Naive thymus-derived CD4-positive, alpha-beta T cell (primary cell): ENCODE results near the gene ANKS6. TPM values are rescaled to one million over a fixed set of nuclear protein-coding genes. Genes with fewer than 3 reads are reported as not detected.
A peak's percentile ranks its signal among the peaks of the same experiment; 100 is the strongest.

Experiments
- ATAC-seq: fragments of 150-1000 bp; cut with Tn5 transposase; 2 replicates; pipeline ENCODE4 v1.10.0; 2021; ENCODE audit warnings: mild to moderate bottlenecking, moderate library complexity
- CTCF ChIA-PET: fragments of 350-600 bp; sonication (Branson Sonifier 250); formaldehyde crosslinking; loops from one replicate; lab custom pipeline; 2021; ENCODE audit warnings: antibody characterized with exemption; lab: Charles Lee
- POLR2A ChIA-PET: fragments of 350-600 bp; sonication (Branson Sonifier 250); formaldehyde crosslinking; loops from one replicate; lab custom pipeline; 2021; ENCODE audit warnings: antibody characterized with exemption, inconsistent platforms; lab: Charles Lee
- DNase-seq, 9 donors: peaks; one replicate each; pipeline versions ENCODE4 v3.0.0 to v3.0.0-alpha.2; 2020 to 2022; ENCODE audit warnings: mixed read lengths in 1 of 9
- H3K27ac ChIP-seq: one replicate; pipeline ENCODE4 v1.7.0; 2013; ENCODE audit warnings: mild to moderate bottlenecking, low read depth, low read length, moderate library complexity
- H3K27me3 ChIP-seq, 2 donors: one replicate each; pipeline ENCODE4 v1.7.0; 2013; ENCODE audit warnings: low read length in 2 of 2, mild to moderate bottlenecking in 2 of 2, moderate library complexity in 2 of 2; ENCODE audit not compliant: control insufficient read depth in 2 of 2, insufficient read depth in 2 of 2
- H3K36me3 ChIP-seq, 3 experiments: 1 replicate in 2 of 3; 2 replicates in 1 of 3; pipeline ENCODE4 v1.7.0; 2013; ENCODE audit warnings: low read length in 3 of 3, mild to moderate bottlenecking in 3 of 3, moderate library complexity in 1 of 3; ENCODE audit not compliant: insufficient read depth in 3 of 3, control insufficient read depth in 2 of 3
- H3K4me1 ChIP-seq, 2 donors: one replicate each; pipeline ENCODE4 v1.7.0; 2013; ENCODE audit warnings: low read length in 2 of 2, mild to moderate bottlenecking in 2 of 2, moderate library complexity in 1 of 2; ENCODE audit not compliant: control insufficient read depth in 2 of 2, insufficient read depth in 2 of 2
- H3K4me3 ChIP-seq: 2 replicates; pipeline ENCODE4 v1.7.0; 2013; ENCODE audit warnings: mild to moderate bottlenecking, low read length
- H3K9me3 ChIP-seq, 3 experiments: 1 replicate in 2 of 3; 2 replicates in 1 of 3; pipeline ENCODE4 v1.7.0; 2013; ENCODE audit warnings: low read length in 3 of 3; ENCODE audit not compliant: control insufficient read depth in 2 of 3
- H3K27ac Mint-ChIP-seq, 9 donors: one replicate each; pipeline ENCODE4 v1.8.0; 2020 to 2022; ENCODE audit warnings: mixed read lengths in 9 of 9, mild to moderate bottlenecking in 8 of 9, moderate library complexity in 5 of 9, inconsistent platforms in 2 of 9
- H3K27me3 Mint-ChIP-seq, 5 donors: one replicate each; pipeline ENCODE4 v1.8.0; 2021 to 2022; ENCODE audit warnings: mixed read lengths in 5 of 5, mild to moderate bottlenecking in 1 of 5
- H3K36me3 Mint-ChIP-seq, 5 donors: one replicate each; pipeline ENCODE4 v1.8.0; 2020 to 2022; ENCODE audit warnings: mixed read lengths in 5 of 5, mild to moderate bottlenecking in 3 of 5, inconsistent platforms in 1 of 5
- H3K4me1 Mint-ChIP-seq, 7 donors: one replicate each; pipeline ENCODE4 v1.8.0; 2020 to 2022; ENCODE audit warnings: mixed read lengths in 7 of 7, mild to moderate bottlenecking in 3 of 7, inconsistent platforms in 1 of 7
- H3K4me3 Mint-ChIP-seq, 10 donors: one replicate each; pipeline ENCODE4 v1.8.0; 2020 to 2022; ENCODE audit warnings: mild to moderate bottlenecking in 10 of 10, mixed read lengths in 10 of 10, moderate library complexity in 6 of 10, inconsistent platforms in 2 of 10
- H3K9me3 Mint-ChIP-seq, 11 donors: one replicate each; pipeline ENCODE4 v1.8.0; 2020 to 2022; ENCODE audit warnings: mixed read lengths in 11 of 11, mild to moderate bottlenecking in 4 of 11, inconsistent platforms in 1 of 11, moderate library complexity in 1 of 11
- intact Hi-C, 2 donors: fragments of 100-400 bp; cut with micrococcal nuclease; formaldehyde crosslinking; loops; one replicate each; pipeline ENCODE4 v1.15.1; 2023
- polyA plus RNA-seq, 2 donors: library from polyadenylated mRNA; unstranded; fragments of 300-500 nt; fragmentation: Illumina TruSeq; gene quantifications; one replicate each; pipeline ENCODE4 v1.2.3, GENCODE V29; 2021
- total RNA-seq, 6 experiments: library from RNA in 5 of 6; stranded (reverse) in 5 of 6; gene quantifications; 1 replicate in 5 of 6; 2 replicates in 1 of 6; pipeline ENCODE4 v1.2.3 and lab custom pipeline; 2021 to 2026

ANKS6 gene
- total and polyA plus RNA-seq, 7 experiments from 2014 or later = 5.0 to 18.4 (median 12.2) TPM

- peaks cover 0 to 47% (median 22%) of the 10 kb centered on the region in 5 donors for H3K36me3 Mint-ChIP-seq
- POLR2A ChIA-PET = no interaction called here
Measured at GRCh38 chr9:98837516-98837915, 41.2 kb upstream of the ANKS6 start.

GRCh38 chr9:98836206-98836605 is 39.9 kb upstream of the ANKS6 start:
- Mint-ChIP-seq H3K9me3 (no peaks in the 10 kb centered on the region), H3K27me3 (no peaks in the 10 kb centered on the region), H3K4me3 (no peak overlapping the region), H3K4me1 (peaks cover 0 to 1% (median 0%) of the 10 kb centered on the region in 7 donors), H3K27ac (no peak overlapping the region), H3K36me3 (peaks cover 0 to 52% (median 28%) of the 10 kb centered on the region in 5 donors)
- H3K4me1 ChIP-seq = no peaks in the 10 kb centered on the region
- ChIA-PET POLR2A (no interaction called here), CTCF (interaction anchor here (1.2 to 1.4 kb wide), 2 partner anchors 11 to 13 kb away, joined by 4 to 5 read pairs; no protein-coding TSS in a partner anchor)
- no peak overlapping the region for H3K27ac ChIP-seq
- no peaks in the 10 kb centered on the region for H3K9me3 ChIP-seq
- H3K4me3 ChIP-seq = no peak overlapping the region
- ATAC-seq (no peak), DNase-seq (no peak)
- intact Hi-C loops = no loop called here
- no peaks in the 10 kb centered on the region for H3K27me3 ChIP-seq
- H3K36me3 ChIP-seq = peaks cover 0 to 42% (median 0%) of the 10 kb centered on the region in 3 experiments

More at GRCh38 chr9:98837516-98837915, 41.2 kb upstream of the ANKS6 start:
- no peak overlapping the region for H3K27ac ChIP-seq
- CTCF ChIA-PET = interaction anchor here (0.5 to 1.4 kb wide), 2 partner anchors 12 to 326 kb away, joined by 5 read pairs; no protein-coding TSS in a partner anchor
- Mint-ChIP-seq H3K9me3 (no peaks in the 10 kb centered on the region), H3K4me3 (no peak overlapping the region), H3K27ac (no peak overlapping the region), H3K4me1 (peaks cover 0 to 1% (median 0%) of the 10 kb centered on the region in 7 donors), H3K27me3 (no peaks in the 10 kb centered on the region)
- no peaks in the 10 kb centered on the region for H3K4me1 ChIP-seq
- peaks cover 0 to 37% (median 0%) of the 10 kb centered on the region in 3 experiments for H3K36me3 ChIP-seq
- no peaks in the 10 kb centered on the region for H3K27me3 ChIP-seq
- H3K4me3 ChIP-seq = no peak overlapping the region
- intact Hi-C loops = no loop called here
- ATAC-seq = no peak
- no peaks in the 10 kb centered on the region for H3K9me3 ChIP-seq
- DNase-seq = no peak

GRCh38 chr9:98834386-98834785 is 38.0 kb upstream of the ANKS6 start:
- ChIA-PET CTCF (no interaction called here), POLR2A (no interaction called here)
- Histone ChIP-seq H3K4me1 (no peaks in the 10 kb centered on the region), H3K4me3 (no peak overlapping the region), H3K9me3 (no peaks in the 10 kb centered on the region), H3K27ac (no peak overlapping the region), H3K36me3 (peaks cover 0 to 38% (median 0%) of the 10 kb centered on the region in 3 experiments), H3K27me3 (no peaks in the 10 kb centered on the region)
- Mint-ChIP-seq H3K4me3 (no peak overlapping the region), H3K9me3 (no peaks in the 10 kb centered on the region), H3K27ac (peak overlapping the region in 1 of 9 donors; percentile 31), H3K36me3 (peaks cover 0 to 44% (median 25%) of the 10 kb centered on the region in 5 donors), H3K4me1 (peaks cover 0 to 1% (median 0%) of the 10 kb centered on the region in 7 donors), H3K27me3 (no peaks in the 10 kb centered on the region)
- DNase-seq (no peak), ATAC-seq (no peak)
- intact Hi-C loops = no loop called here

- Mint-ChIP-seq H3K9me3 (no peaks in the 10 kb centered on the region), H3K27ac (no peak overlapping the region), H3K4me1 (peaks cover 0 to 1% (median 0%) of the 10 kb centered on the region in 7 donors), H3K27me3 (no peaks in the 10 kb centered on the region), H3K36me3 (peaks cover 0 to 44% (median 23%) of the 10 kb centered on the region in 5 donors), H3K4me3 (no peak overlapping the region)
- Histone ChIP-seq H3K4me1 (no peaks in the 10 kb centered on the region), H3K27me3 (no peaks in the 10 kb centered on the region), H3K9me3 (no peaks in the 10 kb centered on the region), H3K36me3 (peaks cover 0 to 29% (median 0%) of the 10 kb centered on the region in 3 experiments), H3K4me3 (no peak overlapping the region), H3K27ac (no peak overlapping the region)
- CTCF ChIA-PET = no interaction called here
- no peak for DNase-seq
- no peak for ATAC-seq
- intact Hi-C loops = no loop called here
- POLR2A ChIA-PET = no interaction called here
Measured at GRCh38 chr9:98833090-98833956, 37.0 kb upstream of the ANKS6 start.

GRCh38 chr9:98832768-98833089 is 36.4 kb upstream of the ANKS6 start:
- ATAC-seq (no peak), DNase-seq (no peak)
- Histone ChIP-seq H3K27ac (no peak overlapping the region), H3K9me3 (no peaks in the 10 kb centered on the region), H3K27me3 (no peaks in the 10 kb centered on the region), H3K4me1 (no peaks in the 10 kb centered on the region), H3K36me3 (peaks cover 0 to 28% (median 0%) of the 10 kb centered on the region in 3 experiments), H3K4me3 (no peak overlapping the region)
- ChIA-PET POLR2A (no interaction called here), CTCF (no interaction called here)
- H3K9me3 Mint-ChIP-seq = no peaks in the 10 kb centered on the region
- peaks cover 0 to 1% (median 0%) of the 10 kb centered on the region in 7 donors for H3K4me1 Mint-ChIP-seq
- H3K36me3 Mint-ChIP-seq = peaks cover 0 to 48% (median 26%) of the 10 kb centered on the region in 5 donors
- intact Hi-C loops = no loop called here
- no peak overlapping the region for H3K27ac Mint-ChIP-seq
- H3K4me3 Mint-ChIP-seq = no peak overlapping the region
- H3K27me3 Mint-ChIP-seq = no peaks in the 10 kb centered on the region

- peaks cover 0 to 1% (median 0%) of the 10 kb centered on the region in 7 donors for H3K4me1 Mint-ChIP-seq
- H3K9me3 Mint-ChIP-seq = no peaks in the 10 kb centered on the region
- Histone ChIP-seq H3K27ac (no peak overlapping the region), H3K36me3 (peaks cover 0 to 29% (median 0%) of the 10 kb centered on the region in 3 experiments), H3K27me3 (no peaks in the 10 kb centered on the region), H3K4me1 (no peaks in the 10 kb centered on the region), H3K9me3 (no peaks in the 10 kb centered on the region), H3K4me3 (no peak overlapping the region)
- CTCF ChIA-PET = no interaction called here
- intact Hi-C loops = no loop called here
- no peaks in the 10 kb centered on the region for H3K27me3 Mint-ChIP-seq
- no peak for ATAC-seq
- H3K36me3 Mint-ChIP-seq = peaks cover 0 to 50% (median 26%) of the 10 kb centered on the region in 5 donors
- H3K4me3 Mint-ChIP-seq = no peak overlapping the region
- DNase-seq = no peak
- no peak overlapping the region for H3K27ac Mint-ChIP-seq
- POLR2A ChIA-PET = no interaction called here
Measured at GRCh38 chr9:98831696-98832095, 35.3 kb upstream of the ANKS6 start.
